H1 (cell line): ENCODE measurements around the gene GCK. TPM values are rescaled to one million over a fixed set of nuclear protein-coding genes. Genes with fewer than 3 reads are reported as not detected.

Source experiments
- CTCF ChIA-PET: fragments of 300-600 bp; sonication (Branson Sonifier 250); formaldehyde crosslinking; loops from one replicate; lab custom pipeline; 2021; ENCODE audit not compliant: partially characterized antibody; lab: Charles Lee
- POLR2A ChIA-PET: fragments of 300-600 bp; sonication (Branson Sonifier 250); formaldehyde crosslinking; loops from one replicate; lab custom pipeline; 2021; ENCODE audit warnings: inconsistent platforms; ENCODE audit not compliant: partially characterized antibody; lab: Charles Lee
- DNase-seq, 2 experiments: peaks; one replicate each; pipeline versions ENCODE4 v3.0.0 to v3.0.0-alpha.2; 2010 to 2022; ENCODE audit warnings: low spot score in 2 of 2, low read depth in 1 of 2, mixed read lengths in 1 of 2
- FAIRE-seq: peaks from 2 replicates; lab custom pipeline; 2011; peaks lifted over from hg19 to GRCh38; lab: Jason Lieb, UNC
- H2AFZ ChIP-seq: 2 replicates; pipeline ENCODE4 v1.8.1; 2012; ENCODE audit warnings: low read length, inconsistent platforms
- H2AK5ac ChIP-seq: 2 replicates; pipeline ENCODE4 v1.6.1; 2013; ENCODE audit warnings: low read depth, low read length
- H2BK120ac ChIP-seq: replicated peaks from 2 replicates; pipeline ENCODE3; 2013; ENCODE audit warnings: low read depth, low read length, inconsistent platforms
- H2BK12ac ChIP-seq: 2 replicates; pipeline ENCODE4 v1.6.1; 2013; ENCODE audit warnings: low read depth, low read length
- H2BK15ac ChIP-seq: 2 replicates; pipeline ENCODE4 v1.6.1; 2013; ENCODE audit warnings: low read length
- H2BK20ac ChIP-seq: 2 replicates; pipeline ENCODE4 v1.6.1; 2013; ENCODE audit warnings: low read length
- H2BK5ac ChIP-seq: 2 replicates; pipeline ENCODE4 v1.6.1; 2013; ENCODE audit warnings: low read depth, low read length
- H3K14ac ChIP-seq: 2 replicates; pipeline ENCODE4 v1.6.1; 2013; ENCODE audit warnings: inconsistent platforms; ENCODE audit not compliant: insufficient read length
- H3K18ac ChIP-seq: 2 replicates; pipeline ENCODE4 v1.6.1; 2013; ENCODE audit warnings: low read length; ENCODE audit errors: extremely low read depth
- H3K23ac ChIP-seq: 2 replicates; pipeline ENCODE4 v1.6.1; 2013; ENCODE audit warnings: inconsistent platforms; ENCODE audit not compliant: insufficient read length
- H3K23me2 ChIP-seq: 2 replicates; pipeline ENCODE4 v1.6.1; 2013; ENCODE audit warnings: low read depth, low read length
- H3K27ac ChIP-seq: 2 replicates; pipeline ENCODE4 v1.6.1; 2011; ENCODE audit warnings: low read depth, low read length, inconsistent platforms
- H3K27me3 ChIP-seq, 4 experiments: replicated peaks in 1 of 4; 1 replicate in 1 of 4; 2 replicates in 3 of 4; pipeline versions ENCODE4 v1.6.1 to v1.8.1; 2011 to 2013; ENCODE audit warnings: low read length in 3 of 4, mild to moderate bottlenecking in 3 of 4, inconsistent platforms in 2 of 4, mixed read lengths in 2 of 4, moderate library complexity in 1 of 4; ENCODE audit not compliant: control insufficient read depth in 3 of 4, insufficient read depth in 3 of 4; ENCODE audit errors: extremely low read depth in 1 of 4
- H3K36me3 ChIP-seq, 4 experiments: 2 replicates each; pipeline versions ENCODE4 v1.6.1 to v1.8.1; 2011 to 2013; ENCODE audit warnings: mild to moderate bottlenecking in 4 of 4, low read length in 3 of 4, moderate library complexity in 2 of 4, control low read depth in 1 of 4, inconsistent platforms in 1 of 4; ENCODE audit not compliant: insufficient read depth in 4 of 4, control insufficient read depth in 2 of 4
- H3K4ac ChIP-seq: replicated peaks from 2 replicates; pipeline ENCODE3; 2013; ENCODE audit warnings: low read length, low read depth, mixed read lengths, inconsistent platforms; ENCODE audit not compliant: insufficient read length
- H3K4me1 ChIP-seq, 4 experiments: replicated peaks in 1 of 4; 1 replicate in 1 of 4; 2 replicates in 3 of 4; pipeline versions ENCODE4 v1.6.1 to v1.8.1; 2011 to 2013; ENCODE audit warnings: low read length in 3 of 4, inconsistent platforms in 2 of 4, mixed read lengths in 1 of 4; ENCODE audit not compliant: insufficient read depth in 4 of 4, control insufficient read depth in 3 of 4
- H3K4me2 ChIP-seq, 2 experiments: 2 replicates each; pipeline versions ENCODE4 v1.6.1 to v1.8.1; 2011 to 2013; ENCODE audit warnings: low read depth in 2 of 2, low read length in 2 of 2, control low read depth in 1 of 2, inconsistent platforms in 1 of 2, mild to moderate bottlenecking in 1 of 2; ENCODE audit not compliant: insufficient read depth in 1 of 2
- H3K4me3 ChIP-seq, 4 experiments: fragments of 200-600, 300-600 bp in 1 of 4; sonication (generic), shearing (Covaris generic), sonication (Bioruptor Twin) in 1 of 4; 2 replicates each; pipeline versions ENCODE4 v1.5.1 to v1.8.1; 2011 to 2016; ENCODE audit warnings: low read length in 4 of 4, low read depth in 3 of 4, control low read depth in 2 of 4, inconsistent platforms in 2 of 4, mild to moderate bottlenecking in 2 of 4, mixed read lengths in 1 of 4, moderate library complexity in 1 of 4; ENCODE audit not compliant: insufficient read depth in 2 of 4; ENCODE audit errors: extremely low read depth in 1 of 4
- H3K56ac ChIP-seq: replicated peaks from 2 replicates; pipeline ENCODE3; 2013; ENCODE audit warnings: low read depth, mild to moderate bottlenecking, mixed read lengths, low read length, inconsistent platforms; ENCODE audit not compliant: insufficient read length
- H3K79me1 ChIP-seq: 2 replicates; pipeline ENCODE4 v1.6.1; 2013; ENCODE audit warnings: low read depth, low read length, control low read depth
- H3K79me2 ChIP-seq, 2 experiments: 2 replicates each; pipeline versions ENCODE4 v1.6.1 to v1.8.1; 2012 to 2013; ENCODE audit warnings: low read length in 2 of 2, mild to moderate bottlenecking in 2 of 2, inconsistent platforms in 1 of 2; ENCODE audit not compliant: insufficient read depth in 2 of 2, control insufficient read depth in 1 of 2
- H3K9ac ChIP-seq, 4 experiments: replicated peaks in 1 of 4; 1 replicate in 1 of 4; 2 replicates in 3 of 4; pipeline versions ENCODE4 v1.6.1 to v1.8.1; 2011 to 2013; ENCODE audit warnings: low read depth in 3 of 4, low read length in 3 of 4, control low read depth in 2 of 4, mild to moderate bottlenecking in 2 of 4, moderate library complexity in 2 of 4, inconsistent platforms in 1 of 4; ENCODE audit errors: extremely low read depth in 1 of 4
- H3K9me3 ChIP-seq, 2 experiments: 2 replicates each; pipeline versions ENCODE4 v1.6.1 to v1.8.1; 2012 to 2013; ENCODE audit warnings: mild to moderate bottlenecking in 2 of 2, moderate library complexity in 2 of 2, control low read depth in 1 of 2, inconsistent platforms in 1 of 2, low read depth in 1 of 2, low read length in 1 of 2, mixed read lengths in 1 of 2; ENCODE audit not compliant: insufficient read depth in 2 of 2
- H4K20me1 ChIP-seq, 2 experiments: replicated peaks in 1 of 2; 2 replicates each; pipeline versions ENCODE3 to v1.8.1; 2011 to 2013; ENCODE audit warnings: inconsistent platforms in 2 of 2, low read length in 2 of 2, mild to moderate bottlenecking in 1 of 2; ENCODE audit not compliant: insufficient read depth in 2 of 2, control insufficient read depth in 1 of 2
- H4K5ac ChIP-seq: 2 replicates; pipeline ENCODE4 v1.6.1; 2013; ENCODE audit warnings: low read length, low read depth, mixed read lengths, inconsistent platforms; ENCODE audit not compliant: insufficient read length
- H4K8ac ChIP-seq: 2 replicates; pipeline ENCODE4 v1.8.0; 2013; ENCODE audit warnings: mild to moderate bottlenecking, moderate library complexity, low read length, inconsistent platforms; ENCODE audit not compliant: insufficient read depth; ENCODE audit errors: extremely low read depth
- H4K91ac ChIP-seq: replicated peaks from 2 replicates; pipeline ENCODE3; 2013; ENCODE audit warnings: low read length, mixed read lengths, inconsistent platforms; ENCODE audit not compliant: insufficient read length
- BACH1 ChIP-seq: IDR thresholded peaks from 2 replicates; pipeline ENCODE4 v1.6.1; 2012; ENCODE audit warnings: low read length, improper control_type of control experiment
- BRCA1 ChIP-seq: IDR thresholded peaks from 2 replicates; pipeline ENCODE4 v1.6.1; 2012; ENCODE audit warnings: low read depth, low read length, improper control_type of control experiment
- CEBPB ChIP-seq: IDR thresholded peaks from 2 replicates; pipeline ENCODE4 v1.6.1; 2012; ENCODE audit warnings: low read depth, low read length
- EP300 ChIP-seq, 2 experiments: IDR thresholded peaks; 1 replicate in 1 of 2; 2 replicates in 1 of 2; pipeline ENCODE4 v1.6.1; 2011 to 2012; ENCODE audit warnings: low read depth in 2 of 2, low read length in 2 of 2, mild to moderate bottlenecking in 2 of 2, borderline replicate concordance in 1 of 2, inconsistent platforms in 1 of 2, moderate library complexity in 1 of 2
- FOSL1 ChIP-seq: IDR thresholded peaks from 2 replicates; pipeline ENCODE4 v1.6.1; 2011; ENCODE audit warnings: mild to moderate bottlenecking, low read depth, low read length, moderate library complexity; ENCODE audit not compliant: insufficient read depth
- GTF2F1 ChIP-seq: IDR thresholded peaks from 2 replicates; pipeline ENCODE4 v1.6.1; 2012; ENCODE audit warnings: low read depth, low read length, improper control_type of control experiment, borderline replicate concordance
- SIN3A ChIP-seq, 2 experiments: IDR thresholded peaks in 1 of 2; conservative IDR thresholded peaks in 1 of 2; 2 replicates each; pipeline ENCODE4 v1.6.1; 2011 to 2012; ENCODE audit warnings: low read length in 2 of 2, improper control_type of control experiment in 1 of 2, low read depth in 1 of 2, mild to moderate bottlenecking in 1 of 2
- WGBS, 2 experiments: shearing (Covaris generic) in 1 of 2; methylation state at CpG; one replicate each; pipeline versions ENCODE4 v1.1.6 to v1.1.7; 2013 to 2015; ENCODE audit warnings: low lambda C conversion rate in 2 of 2, mixed read lengths in 2 of 2, inconsistent platforms in 1 of 2, low coverage in 1 of 2, missing lambda C conversion rate in 1 of 2; ENCODE audit not compliant: insufficient replicate concordance in 2 of 2, insufficient coverage in 1 of 2, insufficient read length in 1 of 2; ENCODE audit errors: extremely low coverage in 1 of 2, missing lambda C conversion rate in 1 of 2; 5-methylcytosine and 5-hydroxymethylcytosine counted together
- polyA plus RNA-seq, 7 experiments: library from polyadenylated mRNA; depleted of rRNA in 3 of 7; stranded (reverse) in 5 of 7; unstranded in 2 of 7; fragments of >200 nt in 5 of 7; fragments of 200-250 nt in 2 of 7; gene quantifications; 1 replicate in 5 of 7; 2 replicates in 1 of 7; 4 replicates in 1 of 7; pipeline versions ENCODE4 v1.2.1 to v1.2.3, GENCODE V29; 2011 to 2013; ENCODE audit warnings: missing spikeins in 2 of 7, mixed read lengths in 2 of 7
- total RNA-seq: library from RNA; stranded (reverse); fragmentation: NEBNext Ultra II Directional; extraction: Animal tissue kit (Norgen Biotek cat#: 25700); gene quantifications from 2 replicates; pipeline ENCODE4 v1.2.1, GENCODE V29; 2021

The GCK gene
- total and polyA plus RNA-seq, 2 of the 8 experiments (the other 6 are each of a cell fraction or from before 2014, with no cell fraction given) = 2.4 to 4.9 TPM

DNA sequence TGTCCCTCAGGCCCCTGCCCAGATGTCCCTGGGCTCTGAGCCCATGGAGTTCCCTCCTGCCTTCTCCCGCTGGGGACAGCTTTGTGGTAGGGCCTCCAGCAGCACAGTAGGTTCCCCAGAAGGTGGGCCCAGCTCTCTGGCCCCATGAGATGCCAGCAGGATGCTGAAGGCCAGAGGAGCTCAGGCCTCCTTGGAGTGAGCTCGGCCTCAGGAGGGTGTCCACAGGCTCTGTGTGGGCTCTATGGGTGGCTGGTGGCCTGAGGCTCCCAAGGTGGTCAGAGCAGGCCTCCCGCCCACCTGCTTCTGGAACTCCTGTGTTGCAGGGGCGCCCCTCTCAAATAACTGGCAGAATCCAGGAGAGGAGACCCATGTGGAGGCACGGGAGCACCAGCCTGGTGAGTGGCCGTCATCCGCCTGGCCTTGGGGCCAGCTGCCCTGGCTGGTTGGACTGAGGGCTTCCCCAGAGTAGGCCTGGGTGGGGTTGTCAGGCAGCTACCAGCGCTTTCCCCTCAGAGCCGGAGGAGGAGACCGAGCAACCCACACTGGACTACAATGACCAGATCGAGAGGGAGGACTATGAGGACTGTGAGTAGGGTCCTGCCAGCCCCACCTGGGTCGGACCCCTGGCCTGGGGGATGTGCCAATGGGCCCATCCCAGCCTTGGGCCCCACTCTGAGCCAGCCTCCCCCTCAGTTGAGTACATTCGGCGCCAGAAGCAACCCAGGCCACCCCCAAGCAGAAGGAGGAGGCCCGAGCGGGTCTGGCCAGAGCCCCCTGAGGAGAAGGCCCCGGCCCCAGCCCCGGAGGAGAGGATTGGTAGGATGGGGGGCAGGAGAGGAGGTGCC lies 81.9 kb downstream of the GCK start:
- Histone ChIP-seq H2BK20ac (no peak overlapping the region), H3K36me3 (no peaks in the 10 kb centered on the region; a peak in 2 of 8 replicates), H3K27me3 (peaks cover 0 to 25% (median 16%) of the 10 kb centered on the region in 4 experiments; a peak in 6 of 7 replicates), H3K23ac (no peak overlapping the region), H2BK12ac (no peak overlapping the region), H2BK120ac (no peak overlapping the region), H3K4me2 (no peak overlapping the region), H4K91ac (no peak overlapping the region), H3K4me1 (peaks cover 0 to 13% (median 9%) of the 10 kb centered on the region in 4 experiments; a peak in 6 of 7 replicates), H4K5ac (no peak overlapping the region), H4K20me1 (peaks cover 2 to 5% of the 10 kb centered on the region in 2 experiments), H4K8ac (no peak overlapping the region), H2BK5ac (no peak overlapping the region), H3K79me2 (no peaks in the 10 kb centered on the region; a peak in 1 of 4 replicates), H2AFZ (no peak overlapping the region), H3K14ac (no peak overlapping the region), H3K9me3 (no peaks in the 10 kb centered on the region), H3K56ac (no peak overlapping the region), H3K9ac (no peak overlapping the region), H3K23me2 (peaks cover 15% of the 10 kb centered on the region), H3K18ac (no peak overlapping the region), H3K79me1 (peaks cover 4% of the 10 kb centered on the region; the same call in 1 of the 2 replicates), H2BK15ac (no peak overlapping the region), H3K4ac (no peak overlapping the region), H3K27ac (no peak overlapping the region), H2AK5ac (no peak overlapping the region), H3K4me3 (no peak overlapping the region)
- POLR2A ChIA-PET = interaction anchor here (1.1 to 1.4 kb wide), 2 partner anchors 8 to 10 kb away, joined by 4 to 6 read pairs; no protein-coding TSS in a partner anchor
- FAIRE-seq (no peak), DNase-seq (no peak)
- 94% methylated on average over 14 of the region's 18 CpGs; no CpG with 5 or more reads in 1 of the 2 experiments for WGBS, 2 experiments
- CTCF ChIA-PET = interaction anchor here (1.0 kb wide), 1 partner anchor 22 kb away, joined by 3 read pairs; no protein-coding TSS in a partner anchor
- TF ChIP-seq EP300 (IDR thresholded peaks at IDR 0.05; ENCODE audit: borderline replicate concordance in 1 of 2, low read depth in 2 of 2, low read length in 2 of 2) (no peak), FOSL1 (no peak), GTF2F1 (no peak), BACH1 (no peak), SIN3A (conservative IDR thresholded peaks at IDR 0.05 in 1 of 2, IDR thresholded peaks at IDR 0.05 in 1 of 2; ENCODE audit: low read depth in 1 of 2, low read length in 2 of 2) (no peak), BRCA1 (no peak), CEBPB (no peak)
